ENCODE results near the gene PGBD1. TPM values are rescaled to one million over a fixed set of nuclear protein-coding genes. Genes with fewer than 3 reads are reported as not detected.

Gene PGBD1
- total RNA-seq, 2 experiments from 2014 or later = 3.6 to 4.0 TPM

DNA sequence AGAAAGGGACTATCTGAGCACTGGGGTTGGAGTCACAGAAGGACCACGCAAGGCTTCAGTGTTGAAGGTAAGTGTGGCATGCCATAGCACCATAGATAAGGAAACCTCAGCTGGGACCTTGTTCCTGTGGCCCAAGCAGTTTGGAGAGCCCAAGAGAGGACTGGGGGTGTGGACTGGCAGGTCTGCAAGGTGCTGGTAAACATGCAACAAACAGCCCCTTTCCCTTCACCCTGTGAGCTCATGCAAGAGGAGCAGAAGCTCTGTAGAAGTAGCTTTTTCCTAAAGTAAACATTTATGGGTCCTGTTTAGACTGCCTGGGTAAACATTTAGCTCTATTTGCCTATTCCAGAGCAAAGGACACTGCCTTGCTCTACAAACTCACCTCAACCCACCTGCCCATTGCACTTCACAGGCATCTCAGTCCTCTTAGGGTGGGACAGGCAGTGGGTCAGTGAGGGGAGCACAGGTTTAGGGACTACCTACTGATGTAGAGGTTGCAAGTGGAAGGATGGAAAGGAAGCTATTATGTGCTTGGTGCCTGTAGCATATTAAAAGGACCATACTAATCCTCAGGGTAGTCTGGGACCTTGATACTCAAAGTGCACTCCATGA is 42.5 kb downstream of the PGBD1 start:
- peaks cover 20% of the 10 kb centered on the region for H3K36me3 Mint-ChIP-seq (ENCODE audit: low read depth)
- H3K27ac Mint-ChIP-seq = no peak overlapping the region
- H3K27me3 Mint-ChIP-seq (ENCODE audit: low read depth) = no peaks in the 10 kb centered on the region
- POLR2A ChIA-PET = interaction anchor here (0.9 kb wide), 1 partner anchor 12 kb away, joined by 3 read pairs; the partner anchor contains the start of gene ZSCAN31
- H3K4me1 Mint-ChIP-seq (ENCODE audit: low read depth) = no peaks in the 10 kb centered on the region
- DNase-seq (no peak), ATAC-seq (no peak)
- CTCF ChIA-PET = no interaction called here
- peaks cover 38% of the 10 kb centered on the region for H3K9me3 Mint-ChIP-seq (ENCODE audit: insufficient read depth)
- H3K4me3 Mint-ChIP-seq = no peak overlapping the region

DNA sequence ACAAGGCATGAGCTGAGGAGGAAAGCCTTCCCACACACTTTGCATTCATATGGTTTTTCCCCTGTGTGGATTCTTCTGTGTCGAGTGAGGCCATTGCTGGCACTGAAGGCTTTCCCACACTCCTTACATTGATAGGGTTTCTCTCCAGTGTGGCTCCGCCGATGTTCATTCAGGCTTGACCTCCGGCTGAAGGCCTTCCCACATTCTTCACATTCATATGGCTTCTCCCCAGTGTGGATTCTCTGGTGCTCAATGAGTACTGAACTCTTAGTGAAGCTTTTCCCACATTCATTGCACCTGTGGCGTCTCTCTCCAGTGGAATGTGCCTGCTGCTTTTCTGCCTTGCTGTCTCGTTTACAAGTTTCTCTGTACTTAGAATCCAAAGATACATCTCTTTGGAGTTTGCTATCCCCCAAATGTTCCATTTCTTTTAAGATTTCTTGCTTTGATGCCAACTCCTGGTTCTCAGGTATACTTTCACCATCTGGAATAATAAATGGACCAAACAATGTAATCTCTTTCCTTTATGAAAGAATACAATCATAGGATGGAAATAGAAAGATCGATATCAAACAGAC is 45.1 kb downstream of the PGBD1 start:
- Mint-ChIP-seq H3K4me1 (ENCODE audit: low read depth) (no peaks in the 10 kb centered on the region), H3K4me3 (no peak overlapping the region), H3K36me3 (ENCODE audit: low read depth) (peaks cover 21% of the 10 kb centered on the region), H3K27ac (no peak overlapping the region), H3K9me3 (ENCODE audit: insufficient read depth) (peaks cover 42% of the 10 kb centered on the region), H3K27me3 (ENCODE audit: low read depth) (no peaks in the 10 kb centered on the region)
- ChIA-PET POLR2A (interaction anchor here (1.1 kb wide), 1 partner anchor 9 kb away, joined by 3 read pairs; no protein-coding TSS in a partner anchor), CTCF (no interaction called here)
- DNase-seq (no peak), ATAC-seq (no peak)

DNA sequence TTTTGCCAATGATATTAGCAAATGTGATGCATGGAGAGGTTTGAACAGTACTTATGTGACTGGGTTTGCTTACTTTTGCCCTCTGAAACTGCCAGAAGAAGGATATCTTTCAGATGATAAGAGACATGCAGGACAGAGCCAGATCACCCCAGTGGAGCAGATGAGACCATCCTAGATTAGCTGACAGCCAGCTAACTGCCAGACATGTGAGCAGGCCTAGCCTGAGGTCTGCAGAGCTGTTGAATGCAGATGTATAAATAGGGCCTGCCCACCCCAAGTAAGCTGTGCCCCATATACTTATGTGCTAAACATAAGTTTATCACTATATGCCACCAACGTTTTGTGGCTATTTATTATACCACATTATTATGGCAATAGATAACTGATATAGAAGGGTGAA is 48.7 kb downstream of the PGBD1 start:
- Mint-ChIP-seq H3K4me3 (no peak overlapping the region), H3K27me3 (ENCODE audit: low read depth) (no peaks in the 10 kb centered on the region), H3K36me3 (ENCODE audit: low read depth) (peaks cover 21% of the 10 kb centered on the region), H3K4me1 (ENCODE audit: low read depth) (no peaks in the 10 kb centered on the region), H3K27ac (no peak overlapping the region), H3K9me3 (ENCODE audit: insufficient read depth) (peaks cover 28% of the 10 kb centered on the region)
- no peak for ATAC-seq
- no peak for DNase-seq
- POLR2A ChIA-PET = interaction anchor here (0.6 kb wide), 1 partner anchor 366 kb away, joined by 3 read pairs; no protein-coding TSS in a partner anchor
- CTCF ChIA-PET = no interaction called here

DNA sequence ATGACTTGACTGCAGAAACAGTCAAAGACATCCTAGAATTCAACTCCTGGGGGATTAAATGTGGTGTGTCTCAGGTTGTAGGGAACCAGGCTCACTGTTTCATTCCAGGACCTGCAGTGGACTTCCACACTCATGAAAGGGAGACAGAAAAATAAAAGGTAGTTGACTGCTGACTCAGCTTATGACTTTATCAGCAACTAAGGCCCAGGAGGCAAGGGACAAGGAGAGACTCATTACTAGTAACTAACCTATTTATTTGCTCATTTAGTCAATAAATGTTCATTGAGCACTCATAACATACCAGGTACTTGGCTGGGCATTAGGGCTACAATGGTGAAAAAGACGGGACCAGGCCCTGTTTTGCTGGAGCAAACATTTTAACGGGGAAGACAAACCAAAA is 51.7 kb downstream of the PGBD1 start:
- ATAC-seq = no peak
- H3K27ac Mint-ChIP-seq = no peak overlapping the region
- no peak for DNase-seq
- no peak overlapping the region for H3K4me3 Mint-ChIP-seq
- H3K4me1 Mint-ChIP-seq (ENCODE audit: low read depth) = no peaks in the 10 kb centered on the region
- POLR2A ChIA-PET = no interaction called here
- peaks cover 6% of the 10 kb centered on the region for H3K9me3 Mint-ChIP-seq (ENCODE audit: insufficient read depth)
- peaks cover 3% of the 10 kb centered on the region for H3K36me3 Mint-ChIP-seq (ENCODE audit: low read depth)
- no peaks in the 10 kb centered on the region for H3K27me3 Mint-ChIP-seq (ENCODE audit: low read depth)
- CTCF ChIA-PET = interaction anchor here (1.2 kb wide), 1 partner anchor 23 kb away, joined by 6 read pairs; no protein-coding TSS in a partner anchor

DNA sequence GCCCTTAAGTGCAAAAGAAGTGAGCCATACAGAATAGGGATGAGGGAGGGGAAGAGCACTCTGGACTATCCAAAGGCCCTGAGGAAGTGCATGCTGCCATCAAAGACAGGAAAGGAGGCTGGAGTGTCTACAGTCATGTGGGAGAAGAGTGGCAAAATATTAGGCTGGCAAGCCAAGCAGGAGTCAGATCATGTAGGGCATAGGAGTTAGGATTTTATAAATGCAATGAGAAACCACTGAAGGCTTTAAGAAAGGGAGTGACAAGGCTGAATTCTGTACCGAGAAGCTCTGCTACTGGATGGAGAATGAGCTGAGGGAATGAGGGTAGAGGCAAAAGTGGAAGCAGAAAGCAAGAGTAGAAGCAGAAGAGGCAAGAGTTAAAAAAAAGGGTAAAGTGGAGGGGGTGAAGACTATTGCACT is 52.2 kb downstream of the PGBD1 start:
- CTCF ChIA-PET = interaction anchor here (1.2 kb wide), 1 partner anchor 22 kb away, joined by 6 read pairs; no protein-coding TSS in a partner anchor
- Mint-ChIP-seq H3K9me3 (ENCODE audit: insufficient read depth) (peaks cover 6% of the 10 kb centered on the region), H3K27ac (no peak overlapping the region), H3K4me3 (no peak overlapping the region), H3K36me3 (ENCODE audit: low read depth) (peaks cover 3% of the 10 kb centered on the region), H3K4me1 (ENCODE audit: low read depth) (no peaks in the 10 kb centered on the region), H3K27me3 (ENCODE audit: low read depth) (no peaks in the 10 kb centered on the region)
- POLR2A ChIA-PET = interaction anchor here (0.7 kb wide), 1 partner anchor 589 kb away, joined by 3 read pairs; no protein-coding TSS in a partner anchor
- ATAC-seq (no peak), DNase-seq (no peak)

DNA sequence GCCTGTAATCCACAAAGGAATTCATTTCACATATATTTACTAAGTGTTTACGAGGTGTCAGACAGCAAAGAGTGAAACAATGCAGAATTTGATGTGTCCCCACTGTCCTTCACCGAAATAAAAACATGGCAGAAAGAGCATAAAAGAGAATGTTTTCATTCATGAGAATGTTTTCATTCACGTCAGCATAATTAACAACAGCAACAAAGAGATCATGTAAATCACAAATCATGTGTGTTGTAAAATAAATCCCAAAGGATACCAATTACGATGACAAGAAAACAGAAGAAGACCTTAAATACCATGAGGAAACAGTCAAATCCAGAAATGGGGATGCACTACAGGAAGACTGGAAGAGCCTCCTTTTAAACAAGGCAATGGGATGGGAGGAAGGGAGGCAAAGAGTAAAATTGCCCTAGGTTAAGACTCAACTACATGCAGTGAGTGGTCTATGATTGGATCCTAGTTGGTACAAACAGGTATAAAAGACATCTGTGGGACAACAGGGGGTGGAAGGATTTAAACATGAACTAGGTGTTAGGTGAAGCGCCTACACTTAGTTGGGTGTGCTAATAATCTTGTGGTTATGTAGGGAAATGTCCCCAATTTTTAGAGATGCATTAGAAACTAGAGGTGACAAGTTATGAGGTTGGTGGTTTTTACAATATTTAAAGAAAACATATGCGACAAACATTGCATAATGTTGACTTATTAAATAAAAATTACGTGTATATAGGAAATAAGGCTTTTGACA is 53.1 kb downstream of the PGBD1 start:
- H3K9me3 Mint-ChIP-seq (ENCODE audit: insufficient read depth) = no peaks in the 10 kb centered on the region
- H3K27me3 Mint-ChIP-seq (ENCODE audit: low read depth) = no peaks in the 10 kb centered on the region
- DNase-seq = no peak
- H3K4me1 Mint-ChIP-seq (ENCODE audit: low read depth) = no peaks in the 10 kb centered on the region
- ChIA-PET CTCF (interaction anchor here (0.7 to 1.2 kb wide), 3 partner anchors 22 to 50 kb away, joined by 3 to 6 read pairs (median 3); no protein-coding TSS in a partner anchor), POLR2A (interaction anchor here (0.7 to 1.6 kb wide), 4 partner anchors 18 to 589 kb away, joined by 3 to 4 read pairs (median 3); no protein-coding TSS in a partner anchor)
- no peak for ATAC-seq
- H3K4me3 Mint-ChIP-seq = no peak overlapping the region
- no peaks in the 10 kb centered on the region for H3K36me3 Mint-ChIP-seq (ENCODE audit: low read depth)
- no peak overlapping the region for H3K27ac Mint-ChIP-seq

DNA sequence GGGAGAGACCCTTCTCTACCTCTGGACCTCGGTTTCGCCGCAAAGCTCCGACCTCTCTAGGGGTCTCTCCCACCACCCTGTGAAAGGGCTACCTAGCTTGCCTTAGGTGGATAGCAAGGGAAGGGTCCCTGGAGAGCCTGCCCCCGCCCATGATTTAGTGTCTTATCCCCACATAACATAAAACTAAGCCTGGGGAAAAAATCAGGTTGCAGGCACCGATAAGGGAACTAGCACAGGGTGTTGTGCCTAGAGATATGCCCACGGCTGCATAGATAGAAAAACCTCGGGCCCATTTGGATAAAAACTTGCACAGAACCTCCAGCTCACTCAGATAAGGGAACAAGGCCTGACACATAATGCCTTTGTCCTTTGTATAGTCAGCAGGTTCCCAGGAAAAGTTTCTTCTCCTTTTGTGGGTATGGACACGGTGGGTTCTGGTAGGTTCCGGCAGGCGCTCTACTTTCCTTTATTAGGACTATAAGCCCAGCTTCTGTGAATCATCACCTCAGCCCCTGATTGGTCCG is 53.7 kb downstream of the PGBD1 start:
- no peaks in the 10 kb centered on the region for H3K4me1 Mint-ChIP-seq (ENCODE audit: low read depth)
- CTCF ChIA-PET = interaction anchor here (0.7 to 1.6 kb wide), 7 partner anchors 16 to 231 kb away, joined by 3 to 5 read pairs (median 3); no protein-coding TSS in a partner anchor
- POLR2A ChIA-PET = interaction anchor here (0.7 to 2.6 kb wide), 12 partner anchors 8 to 516 kb away, joined by 3 to 13 read pairs (median 4); partner anchors contain the start of gene ZSCAN26
- H3K27ac Mint-ChIP-seq = no peak overlapping the region
- H3K4me3 Mint-ChIP-seq = no peak overlapping the region
- peaks cover 6% of the 10 kb centered on the region for H3K36me3 Mint-ChIP-seq (ENCODE audit: low read depth)
- peaks cover 6% of the 10 kb centered on the region for H3K9me3 Mint-ChIP-seq (ENCODE audit: insufficient read depth)
- no peak for ATAC-seq
- no peak for DNase-seq
- H3K27me3 Mint-ChIP-seq (ENCODE audit: low read depth) = no peaks in the 10 kb centered on the region

DNA sequence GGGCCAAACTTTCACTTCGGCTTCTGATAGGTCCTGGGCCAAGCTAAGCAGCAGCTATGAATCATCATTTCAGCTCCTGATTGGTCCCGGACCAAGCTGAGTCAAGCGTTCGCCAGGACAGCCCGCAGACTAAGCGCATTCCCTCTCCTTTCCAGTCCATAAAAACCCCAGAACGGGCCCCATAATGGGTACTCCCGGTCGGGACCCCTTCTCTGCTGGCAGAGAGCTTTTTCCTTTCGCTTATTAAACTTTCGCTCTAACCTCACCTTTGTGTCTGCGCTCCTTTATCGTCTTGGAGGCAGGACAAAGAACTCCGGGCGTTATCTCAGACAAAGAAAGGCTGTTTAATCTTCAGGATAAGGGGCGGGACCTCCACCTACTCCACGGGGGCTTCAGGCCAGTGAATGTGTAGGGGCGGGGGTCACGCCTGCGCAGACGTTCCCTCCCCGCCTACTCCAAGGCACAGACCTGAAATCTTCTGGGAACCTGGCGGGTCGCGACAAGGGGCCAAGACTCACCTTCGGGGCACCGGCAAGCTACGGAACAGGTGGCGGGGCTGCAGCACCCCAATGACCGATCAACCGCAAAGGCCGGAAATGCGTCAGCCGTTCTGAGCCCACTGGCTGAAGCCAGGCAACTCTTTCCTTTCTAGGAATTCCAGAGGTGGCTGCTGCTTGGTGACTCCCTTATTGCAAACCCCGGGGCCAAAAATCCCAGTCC is 54.4 kb downstream of the PGBD1 start, which contains the start of gene ZSCAN31:
Gene ZSCAN31, minus strand, starts transcription at position 585 of the 720 bp plus-strand sequence. CDS start 6,465 bp downstream, outside the sequence.
- POLR2A ChIA-PET = interaction anchor here (0.6 to 2.6 kb wide), 14 partner anchors 8 to 517 kb away, joined by 3 to 13 read pairs (median 3); partner anchors contain the start of genes ZKSCAN3 and ZSCAN26
- CTCF ChIA-PET = interaction anchor here (0.7 to 1.6 kb wide), 7 partner anchors 15 to 231 kb away, joined by 3 to 5 read pairs (median 3); no protein-coding TSS in a partner anchor
- no peaks in the 10 kb centered on the region for H3K27me3 Mint-ChIP-seq (ENCODE audit: low read depth)
- H3K4me3 Mint-ChIP-seq = no peak within 1 kb of the TSS
- DNase-seq (peak; percentile 79), ATAC-seq (peak; percentile 91)
- peaks cover 2% of the 10 kb centered on the region for H3K4me1 Mint-ChIP-seq (ENCODE audit: low read depth)
- H3K36me3 Mint-ChIP-seq (ENCODE audit: low read depth) = peaks cover 9% of the 10 kb centered on the region
- peaks cover 12% of the 10 kb centered on the region for H3K9me3 Mint-ChIP-seq (ENCODE audit: insufficient read depth)
- no peak within 1 kb of the TSS for H3K27ac Mint-ChIP-seq

DNA sequence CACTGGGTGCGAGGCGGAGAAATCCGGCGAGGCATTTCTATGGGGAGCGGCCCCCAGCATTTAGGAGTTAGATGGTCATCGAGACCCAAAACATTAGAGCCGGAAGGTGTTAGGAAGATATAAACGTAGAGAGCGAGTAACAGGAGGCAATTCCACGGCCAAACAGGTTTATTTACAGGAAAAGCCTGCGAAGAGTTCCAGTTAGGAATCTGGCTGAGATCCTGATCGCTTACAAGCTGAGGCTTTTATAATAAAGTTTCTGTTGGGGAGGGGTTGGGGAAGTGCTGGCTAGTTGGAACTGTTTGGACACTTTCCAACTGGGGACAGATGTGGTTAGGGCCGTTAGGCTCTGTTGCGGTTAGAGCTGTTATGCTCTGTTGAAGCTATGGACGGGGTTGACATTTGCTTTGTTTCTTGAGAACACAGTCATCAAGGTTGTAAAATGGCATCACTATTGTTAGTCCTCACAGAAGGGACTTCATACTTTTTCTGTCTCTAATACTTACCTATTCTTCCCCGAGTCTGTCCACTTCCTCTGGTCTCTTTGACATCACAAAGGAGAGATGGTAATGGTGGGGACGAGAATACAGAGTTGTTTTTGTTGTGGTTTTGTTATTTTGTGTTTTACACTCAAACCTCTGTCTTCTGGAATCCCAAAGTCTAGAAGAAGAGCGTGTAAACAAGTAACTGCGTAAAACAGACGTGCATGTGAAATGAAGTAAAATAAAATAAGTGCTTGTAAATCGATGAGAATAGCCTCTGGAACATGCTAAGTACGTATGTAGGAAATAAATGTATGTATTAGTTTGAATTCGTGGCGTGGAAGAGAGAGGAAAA is 55.1 kb downstream of the PGBD1 start:
- peak; percentile 21 for ATAC-seq
- Mint-ChIP-seq H3K27ac (no peak overlapping the region), H3K27me3 (ENCODE audit: low read depth) (no peaks in the 10 kb centered on the region), H3K9me3 (ENCODE audit: insufficient read depth) (peaks cover 16% of the 10 kb centered on the region), H3K4me1 (ENCODE audit: low read depth) (peaks cover 4% of the 10 kb centered on the region), H3K4me3 (no peak overlapping the region), H3K36me3 (ENCODE audit: low read depth) (peaks cover 12% of the 10 kb centered on the region)
- DNase-seq = peak; percentile 35
- POLR2A ChIA-PET = interaction anchor here (0.6 to 2.6 kb wide), 6 partner anchors 12 to 443 kb away, joined by 3 to 13 read pairs (median 3); partner anchors contain the start of genes ZKSCAN3 and ZSCAN26
- CTCF ChIA-PET = interaction anchor here (1.3 to 2.2 kb wide), 4 partner anchors 14 to 52 kb away, joined by 3 to 9 read pairs (median 4); no protein-coding TSS in a partner anchor

DNA sequence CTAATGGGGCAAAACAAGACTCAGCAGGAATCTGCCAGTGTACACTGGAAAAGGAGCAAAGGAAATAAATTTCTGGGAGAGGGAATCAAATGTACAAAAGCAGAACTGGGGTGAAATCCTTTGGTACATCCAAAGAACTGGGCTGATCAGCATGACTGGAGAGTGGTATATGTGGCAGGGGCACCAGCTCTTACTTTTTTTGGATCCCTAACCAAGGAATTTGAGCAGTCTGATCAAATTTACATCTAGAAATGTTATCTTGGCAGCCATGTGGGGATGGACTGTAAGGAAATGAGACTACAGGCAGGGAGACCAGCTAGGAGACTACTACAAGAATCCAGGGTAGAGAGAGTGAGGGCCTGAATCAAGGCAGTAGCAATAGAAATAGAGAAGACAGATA is 55.7 kb downstream of the PGBD1 start:
- H3K27me3 Mint-ChIP-seq (ENCODE audit: low read depth) = no peaks in the 10 kb centered on the region
- DNase-seq = no peak
- ChIA-PET POLR2A (interaction anchor here (1.1 to 2.6 kb wide), 2 partner anchors 13 to 444 kb away, joined by 3 to 13 read pairs; partner anchors contain the start of gene ZKSCAN3), CTCF (interaction anchor here (2.2 kb wide), 1 partner anchor 19 kb away, joined by 9 read pairs; no protein-coding TSS in a partner anchor)
- H3K4me3 Mint-ChIP-seq = no peak overlapping the region
- peaks cover 4% of the 10 kb centered on the region for H3K4me1 Mint-ChIP-seq (ENCODE audit: low read depth)
- no peak overlapping the region for H3K27ac Mint-ChIP-seq
- peaks cover 12% of the 10 kb centered on the region for H3K36me3 Mint-ChIP-seq (ENCODE audit: low read depth)
- ATAC-seq = no peak
- peaks cover 16% of the 10 kb centered on the region for H3K9me3 Mint-ChIP-seq (ENCODE audit: insufficient read depth)
